MG63 (cell line): ENCODE results near the gene TMEM219. TPM values are rescaled to one million over a fixed set of nuclear protein-coding genes. Genes with fewer than 3 reads are reported as not detected.

Experiments
- DNase-seq: peaks from one replicate; pipeline ENCODE4 v3.0.0-alpha.2; 2020
- H3K27me3 ChIP-seq: fragments of 250-450 bp; sonication (Bioruptor Pico); 2 replicates; pipeline ENCODE4 v1.5.1; 2020; ENCODE audit warnings: mild to moderate bottlenecking, moderate library complexity
- H3K36me3 ChIP-seq: fragments of 250-450 bp; sonication (Bioruptor Pico); 2 replicates; pipeline ENCODE4 v1.5.1; 2020; ENCODE audit warnings: mild to moderate bottlenecking, moderate library complexity
- H3K4me3 ChIP-seq: fragments of 250-450 bp; sonication (Bioruptor Pico); 2 replicates; pipeline ENCODE4 v1.5.1; 2020; ENCODE audit warnings: mild to moderate bottlenecking, moderate library complexity
- H3K9me3 ChIP-seq: fragments of 250-450 bp; sonication (Bioruptor Pico); 2 replicates; pipeline ENCODE4 v1.5.1; 2020; ENCODE audit warnings: mild to moderate bottlenecking, moderate library complexity
- total RNA-seq: library from RNA; depleted of rRNA; stranded (reverse); fragments of >200 nt; shearing (Covaris generic); gene quantifications from 2 replicates; pipeline ENCODE4 v1.2.3, GENCODE V29; 2014; ENCODE audit warnings: low replicate concordance

The TMEM219 gene
- total RNA-seq, 1 experiment from 2014 or later, result 96.9 TPM

DNA sequence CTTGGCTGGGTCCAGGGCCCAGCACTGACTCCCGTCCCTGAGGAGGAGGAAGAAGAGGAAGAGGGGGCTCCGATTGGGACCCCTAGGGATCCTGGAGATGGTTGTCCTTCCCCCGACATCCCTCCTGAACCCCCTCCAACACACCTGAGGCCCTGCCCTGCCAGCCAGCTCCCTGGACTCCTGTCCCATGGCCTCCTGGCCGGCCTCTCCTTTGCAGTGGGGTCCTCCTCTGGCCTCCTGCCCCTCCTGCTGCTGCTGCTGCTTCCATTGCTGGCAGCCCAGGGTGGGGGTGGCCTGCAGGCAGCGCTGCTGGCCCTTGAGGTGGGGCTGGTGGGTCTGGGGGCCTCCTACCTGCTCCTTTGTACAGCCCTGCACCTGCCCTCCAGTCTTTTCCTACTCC is 25.1 kb downstream of the TMEM219 start:
- Histone ChIP-seq H3K27me3 (no peaks in the 10 kb centered on the region), H3K36me3 (peaks cover 79% of the 10 kb centered on the region), H3K9me3 (no peaks in the 10 kb centered on the region)

GRCh38 chr16:29987371-29988085 is 25.6 kb downstream of the TMEM219 start:
- Histone ChIP-seq H3K27me3 (no peaks in the 10 kb centered on the region), H3K36me3 (peaks cover 78% of the 10 kb centered on the region), H3K9me3 (no peaks in the 10 kb centered on the region), H3K4me3 (no peak overlapping the region)
- DNase-seq, result no peak

More for the DNA sequence above, 25.1 kb downstream of the TMEM219 start:
- no peak overlapping the region for H3K4me3 ChIP-seq
- no peak for DNase-seq

GRCh38 chr16:29988346-29989075 is 26.6 kb downstream of the TMEM219 start:
- no peak overlapping the region for H3K4me3 ChIP-seq
- DNase-seq, result no peak
- peaks cover 78% of the 10 kb centered on the region for H3K36me3 ChIP-seq
- H3K9me3 ChIP-seq, result no peaks in the 10 kb centered on the region
- no peaks in the 10 kb centered on the region for H3K27me3 ChIP-seq

GRCh38 chr16:29989111-29989858 is 27.4 kb downstream of the TMEM219 start:
- Histone ChIP-seq H3K9me3 (no peaks in the 10 kb centered on the region), H3K36me3 (peaks cover 77% of the 10 kb centered on the region), H3K4me3 (no peak overlapping the region), H3K27me3 (no peaks in the 10 kb centered on the region)
- DNase-seq, result no peak

DNA sequence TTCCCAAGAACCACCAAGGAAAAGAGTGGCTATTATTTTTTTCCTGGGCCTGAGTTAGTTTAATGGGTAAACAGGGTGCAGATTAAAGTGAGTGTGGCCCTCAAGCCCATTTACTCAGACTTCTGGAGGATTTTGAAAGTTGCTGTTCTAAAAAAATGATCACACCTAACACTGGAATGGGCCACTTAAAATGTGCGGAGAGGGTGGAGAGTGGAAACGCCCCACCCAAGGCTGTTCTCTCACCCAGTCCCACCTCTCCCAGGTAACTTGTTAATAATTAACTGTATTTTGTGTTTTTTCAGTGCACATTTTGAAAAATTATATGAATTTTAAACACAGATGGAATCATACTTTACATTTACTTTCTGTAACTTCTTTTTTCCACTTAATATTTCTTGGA is 28.2 kb downstream of the TMEM219 start:
- no peaks in the 10 kb centered on the region for H3K9me3 ChIP-seq
- H3K27me3 ChIP-seq, result no peaks in the 10 kb centered on the region
- H3K4me3 ChIP-seq, result no peak overlapping the region
- no peak for DNase-seq
- H3K36me3 ChIP-seq, result peaks cover 76% of the 10 kb centered on the region

GRCh38 chr16:29990883-29991570 is 29.1 kb downstream of the TMEM219 start:
- Histone ChIP-seq H3K4me3 (no peak overlapping the region), H3K36me3 (peaks cover 72% of the 10 kb centered on the region), H3K9me3 (no peaks in the 10 kb centered on the region), H3K27me3 (no peaks in the 10 kb centered on the region)
- no peak for DNase-seq

DNA sequence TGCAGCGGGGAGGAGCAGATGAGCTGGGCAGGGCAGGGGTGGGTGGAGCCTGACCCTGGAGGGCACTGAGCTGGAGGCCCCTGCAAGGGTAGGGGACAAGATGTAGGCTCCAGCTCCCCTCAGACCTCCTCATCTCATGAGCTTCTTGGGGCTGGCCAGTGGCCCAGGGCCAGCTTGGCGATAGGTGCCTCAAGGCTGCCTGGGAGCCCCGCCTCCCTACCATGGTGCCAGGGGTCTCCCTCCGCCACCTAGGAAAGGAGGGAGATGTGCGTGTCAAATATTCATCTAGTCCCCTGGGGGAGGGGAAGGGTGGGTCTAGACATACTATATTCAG is 29.7 kb downstream of the TMEM219 start:
- Histone ChIP-seq H3K27me3 (no peaks in the 10 kb centered on the region), H3K9me3 (no peaks in the 10 kb centered on the region), H3K36me3 (peaks cover 68% of the 10 kb centered on the region), H3K4me3 (no peak overlapping the region)
- DNase-seq, result no peak

DNA sequence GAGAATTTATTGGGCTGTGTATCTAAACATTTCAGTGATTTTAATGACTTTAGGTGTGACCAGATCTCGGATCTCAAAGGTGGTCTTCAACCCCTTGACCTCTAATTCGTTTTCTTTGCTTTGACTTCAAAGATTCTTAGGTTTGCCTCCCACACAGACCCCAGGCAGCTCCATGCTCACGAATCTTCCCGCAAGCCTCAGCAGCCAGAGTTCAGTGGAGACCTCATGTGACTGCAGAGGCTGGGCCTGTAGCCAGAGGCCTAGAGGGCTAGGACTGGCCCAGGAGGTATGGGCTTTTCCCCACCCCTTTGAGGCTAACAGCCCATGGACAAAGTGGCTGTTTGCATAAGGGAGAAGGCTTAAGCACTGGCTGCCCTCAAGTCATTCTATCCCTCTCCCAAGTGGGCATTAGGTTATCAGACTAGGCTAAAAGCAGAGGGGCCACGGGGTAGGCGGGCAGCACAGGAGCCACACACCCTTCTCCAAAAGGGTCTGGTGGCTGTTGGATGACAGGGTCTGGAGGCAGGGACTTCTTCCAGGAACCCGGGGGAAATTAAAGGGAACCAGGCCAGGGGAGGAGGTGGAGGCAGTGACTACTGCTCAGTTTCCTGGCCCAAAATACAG is 30.6 kb downstream of the TMEM219 start:
- Histone ChIP-seq H3K4me3 (no peak overlapping the region), H3K27me3 (no peaks in the 10 kb centered on the region), H3K9me3 (no peaks in the 10 kb centered on the region), H3K36me3 (peaks cover 67% of the 10 kb centered on the region)
- DNase-seq, result peak; percentile 41

DNA sequence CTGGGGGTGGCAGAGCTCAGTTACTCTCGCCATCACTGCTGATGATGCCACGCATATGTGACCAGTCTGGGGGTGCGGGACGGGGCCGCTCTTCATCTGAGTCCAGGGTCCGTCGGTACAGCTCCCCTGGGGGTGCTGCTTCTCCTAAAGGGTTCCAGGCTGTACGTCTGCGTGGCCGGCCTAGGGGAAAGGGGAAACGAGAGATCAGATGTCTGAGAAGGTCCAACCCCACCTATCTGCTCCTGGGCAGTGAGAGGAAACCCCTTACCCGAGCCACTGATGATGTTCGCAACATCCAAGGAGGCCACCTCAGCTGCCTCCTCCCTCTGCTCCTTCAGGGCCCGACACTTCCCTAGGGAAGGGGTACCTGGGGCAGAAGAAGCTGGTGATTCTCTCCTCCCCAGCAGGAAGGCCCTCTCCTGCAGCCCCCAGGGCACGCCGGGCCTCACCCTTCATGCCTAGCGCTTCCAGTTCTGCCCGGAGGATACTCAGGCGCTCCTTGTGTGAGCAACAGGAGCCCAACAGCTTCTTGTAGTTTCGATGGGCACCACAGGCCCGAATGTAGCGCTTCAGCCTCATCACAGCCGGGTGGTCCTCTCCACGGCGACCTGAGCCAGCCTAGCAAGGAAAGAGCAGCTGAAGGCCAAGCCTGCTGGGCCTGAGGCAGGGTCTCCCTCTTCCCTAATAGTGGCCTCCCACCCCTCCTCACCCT is 31.5 kb downstream of the TMEM219 start:
- Histone ChIP-seq H3K27me3 (no peaks in the 10 kb centered on the region), H3K36me3 (peaks cover 69% of the 10 kb centered on the region), H3K4me3 (no peak overlapping the region), H3K9me3 (no peaks in the 10 kb centered on the region)
- no peak for DNase-seq

- H3K27me3 ChIP-seq, result no peaks in the 10 kb centered on the region
- H3K36me3 ChIP-seq, result peaks cover 67% of the 10 kb centered on the region
- no peaks in the 10 kb centered on the region for H3K9me3 ChIP-seq
- peak overlapping the region; percentile 76 for H3K4me3 ChIP-seq
- DNase-seq, result no peak
Observed at GRCh38 chr16:29993903-29994599, 32.2 kb downstream of the TMEM219 start.

DNA sequence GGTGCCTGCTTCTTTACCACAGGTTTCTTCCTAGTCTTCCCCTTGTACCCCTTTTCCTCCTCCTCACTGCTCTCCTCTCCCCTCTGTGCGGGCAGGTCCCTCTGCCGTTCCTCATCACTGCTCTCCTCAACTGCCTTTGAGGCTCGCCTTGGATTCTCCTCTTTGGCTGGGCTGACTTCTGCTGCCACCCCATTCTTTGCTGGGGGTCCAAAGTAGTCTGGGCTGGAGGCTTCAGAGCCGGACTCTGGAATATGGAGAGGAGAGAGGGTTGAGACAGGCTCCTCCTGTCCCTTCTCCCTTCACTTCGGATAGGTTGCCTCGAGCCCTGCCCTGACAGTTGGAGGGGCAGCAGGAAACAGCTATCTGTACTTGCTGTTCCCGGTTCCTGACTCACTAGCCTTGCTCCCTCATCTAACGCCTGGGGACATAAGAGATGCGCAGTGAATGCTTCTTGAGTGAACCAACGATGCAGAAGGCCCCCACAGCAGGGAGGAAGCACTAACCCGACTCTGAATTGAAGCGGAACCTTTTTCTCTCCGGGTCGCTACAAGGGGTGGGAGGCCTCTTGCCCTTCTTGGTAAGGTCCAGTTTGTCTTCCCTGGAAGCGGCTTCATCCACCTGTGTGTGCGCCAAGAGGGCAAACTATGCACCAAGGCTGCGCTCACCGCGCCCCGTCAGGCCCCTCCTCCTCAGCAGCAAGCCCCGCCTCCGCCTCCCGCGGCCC is 32.9 kb downstream of the TMEM219 start:
- peak; percentile 60 for DNase-seq

DNA sequence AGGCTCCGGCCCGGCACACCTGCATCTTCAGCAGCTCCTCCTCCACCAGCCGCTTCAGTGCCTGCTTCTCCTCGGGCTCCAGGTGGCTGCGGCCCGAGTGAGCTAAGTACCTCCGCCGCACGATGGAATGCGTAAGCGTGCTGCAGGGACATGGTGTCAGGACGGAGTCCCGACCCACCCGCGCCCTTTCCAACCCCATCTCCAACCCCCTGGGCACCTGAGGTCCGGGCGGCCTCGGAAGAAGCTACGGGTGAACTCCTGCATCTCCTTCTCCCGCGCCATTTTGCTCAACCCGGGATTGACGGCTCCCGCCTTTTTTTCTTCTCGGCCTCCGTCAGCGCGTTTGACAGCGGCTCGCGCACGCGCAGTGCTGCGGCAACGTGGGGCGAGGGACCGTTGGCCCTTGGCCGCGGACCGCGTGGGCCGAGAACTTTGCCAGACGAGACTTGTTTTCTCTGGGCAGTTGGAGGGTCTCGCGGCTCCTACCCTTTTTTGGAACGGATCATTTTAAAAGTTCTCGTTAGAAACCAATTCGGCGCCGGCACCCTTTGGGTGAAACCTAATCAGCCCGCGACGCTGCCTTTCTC is 33.5 kb downstream of the TMEM219 start, which contains the start of gene HIRIP3:
Gene HIRIP3, minus strand, starts transcription at position 294 of the 587 bp plus-strand sequence. Its CDS starts 12 bp downstream, at position 282.
- Histone ChIP-seq H3K9me3 (no peaks in the 10 kb centered on the region), H3K4me3 (peak within 1 kb of the TSS; percentile 76), H3K27me3 (no peaks in the 10 kb centered on the region), H3K36me3 (peaks cover 64% of the 10 kb centered on the region)
- peak; percentile 88 for DNase-seq

More for the DNA sequence above, 32.9 kb downstream of the TMEM219 start:
- H3K4me3 ChIP-seq, result peak overlapping the region; percentile 76
- H3K36me3 ChIP-seq, result peaks cover 71% of the 10 kb centered on the region
- H3K9me3 ChIP-seq, result no peaks in the 10 kb centered on the region
- no peaks in the 10 kb centered on the region for H3K27me3 ChIP-seq

GRCh38 chr16:29995911-29996765 is 34.3 kb downstream of the TMEM219 start, which contains the start of gene INO80E:
Gene INO80E (plus strand): TSS chr16:29996241. CDS start chr16:29996311, 70 bp downstream.
- Histone ChIP-seq H3K36me3 (peaks cover 67% of the 10 kb centered on the region), H3K9me3 (no peaks in the 10 kb centered on the region), H3K4me3 (peak within 1 kb of the TSS; percentile 76), H3K27me3 (no peaks in the 10 kb centered on the region)
- peak; percentile 99 for DNase-seq
